Measurements from ENCODE around the gene SNORC. TPM values are rescaled to one million over a fixed set of nuclear protein-coding genes. Genes with fewer than 3 reads are reported as not detected.

The SNORC gene
- total RNA-seq, 1 donor from 2014 or later, result 2.1 TPM

DNA sequence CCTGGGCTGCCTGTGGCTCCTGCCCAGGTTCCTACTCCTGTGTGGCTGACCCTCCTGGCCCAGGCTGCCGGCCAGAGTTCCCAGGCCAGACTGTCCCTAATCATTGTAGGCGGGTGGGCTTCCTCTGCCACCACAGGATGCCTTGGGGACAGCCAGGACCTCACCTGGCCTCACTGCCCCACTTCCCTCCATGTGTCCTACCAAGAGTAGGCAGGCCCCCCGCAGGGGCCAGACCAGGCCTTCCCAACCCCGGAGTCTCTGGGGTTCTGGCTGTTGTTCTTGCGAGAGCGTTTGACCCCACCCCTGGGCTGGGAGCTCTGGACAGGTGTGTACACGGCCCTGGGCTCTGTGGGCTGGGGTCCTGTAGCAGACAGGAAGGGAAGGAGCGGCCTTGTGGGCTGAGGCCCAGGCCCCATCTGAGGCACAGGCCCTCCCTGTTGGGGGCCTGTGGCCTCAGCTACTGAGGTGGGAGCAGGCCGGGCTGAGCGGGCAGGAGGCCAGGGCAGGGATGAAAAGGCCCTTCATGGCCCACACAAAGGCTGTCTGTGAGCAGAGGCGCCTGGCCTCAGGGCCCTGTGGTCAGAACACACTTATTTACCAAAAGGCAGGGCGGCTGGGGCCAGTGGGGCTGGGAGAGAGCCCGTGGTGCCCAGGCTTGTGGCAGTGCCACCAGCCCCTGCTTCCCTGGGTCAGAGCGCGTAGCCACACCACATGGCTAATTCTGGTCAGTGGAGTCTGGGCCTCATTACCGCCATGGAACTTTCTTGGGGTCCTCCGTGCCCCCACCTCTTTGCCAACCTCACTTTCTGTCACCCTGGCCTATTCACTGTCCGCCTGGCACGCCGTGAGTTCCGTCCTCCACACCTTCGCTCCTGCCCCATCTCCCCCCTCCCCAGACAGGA lies 2.0 kb downstream of the SNORC start:
- peaks cover 7% of the 10 kb centered on the region for H3K27me3 Mint-ChIP-seq (ENCODE audit: unreplicated experiment)
- H3K36me3 Mint-ChIP-seq (ENCODE audit: unreplicated experiment), result no peaks in the 10 kb centered on the region
- peaks cover 3% of the 10 kb centered on the region for H3K4me1 Mint-ChIP-seq (ENCODE audit: unreplicated experiment)
- DNase-seq (ENCODE audit: extremely low spot score, unreplicated experiment), result no peak
- H3K27ac Mint-ChIP-seq (ENCODE audit: unreplicated experiment), result no peak overlapping the region
- TF ChIP-seq, protein P1, sequence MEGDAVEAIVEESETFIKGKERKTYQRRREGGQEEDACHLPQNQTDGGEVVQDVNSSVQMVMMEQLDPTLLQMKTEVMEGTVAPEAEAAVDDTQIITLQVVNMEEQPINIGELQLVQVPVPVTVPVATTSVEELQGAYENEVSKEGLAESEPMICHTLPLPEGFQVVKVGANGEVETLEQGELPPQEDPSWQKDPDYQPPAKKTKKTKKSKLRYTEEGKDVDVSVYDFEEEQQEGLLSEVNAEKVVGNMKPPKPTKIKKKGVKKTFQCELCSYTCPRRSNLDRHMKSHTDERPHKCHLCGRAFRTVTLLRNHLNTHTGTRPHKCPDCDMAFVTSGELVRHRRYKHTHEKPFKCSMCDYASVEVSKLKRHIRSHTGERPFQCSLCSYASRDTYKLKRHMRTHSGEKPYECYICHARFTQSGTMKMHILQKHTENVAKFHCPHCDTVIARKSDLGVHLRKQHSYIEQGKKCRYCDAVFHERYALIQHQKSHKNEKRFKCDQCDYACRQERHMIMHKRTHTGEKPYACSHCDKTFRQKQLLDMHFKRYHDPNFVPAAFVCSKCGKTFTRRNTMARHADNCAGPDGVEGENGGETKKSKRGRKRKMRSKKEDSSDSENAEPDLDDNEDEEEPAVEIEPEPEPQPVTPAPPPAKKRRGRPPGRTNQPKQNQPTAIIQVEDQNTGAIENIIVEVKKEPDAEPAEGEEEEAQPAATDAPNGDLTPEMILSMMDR (IDR thresholded peaks at IDR 0.05), result no peak
- no peaks in the 10 kb centered on the region for H3K9me3 Mint-ChIP-seq (ENCODE audit: unreplicated experiment)
- no peak overlapping the region for H3K4me3 Mint-ChIP-seq (ENCODE audit: unreplicated experiment)

DNA sequence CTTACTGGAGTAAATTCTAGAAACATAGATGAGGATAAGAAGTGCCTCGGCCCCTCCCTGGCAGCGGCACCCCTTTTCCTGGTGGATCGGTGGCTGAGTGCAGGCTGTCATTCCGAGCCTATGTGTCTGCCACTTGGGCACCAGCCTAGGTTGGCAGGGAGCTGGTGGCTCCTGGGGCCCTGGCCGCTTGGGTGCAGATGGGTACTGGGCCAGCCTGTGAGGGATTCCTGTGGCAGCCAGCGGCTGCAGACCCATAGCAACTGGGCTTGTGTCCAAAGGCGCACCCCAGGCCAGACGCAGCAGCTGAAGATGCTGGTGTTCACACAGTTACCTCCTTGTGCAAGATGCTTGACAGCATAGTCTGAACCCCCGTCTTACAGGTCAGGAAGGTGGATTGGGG lies 2.8 kb downstream of the SNORC start:
- no peaks in the 10 kb centered on the region for H3K36me3 Mint-ChIP-seq (ENCODE audit: unreplicated experiment)
- H3K27ac Mint-ChIP-seq (ENCODE audit: unreplicated experiment), result no peak overlapping the region
- H3K4me3 Mint-ChIP-seq (ENCODE audit: unreplicated experiment), result no peak overlapping the region
- H3K9me3 Mint-ChIP-seq (ENCODE audit: unreplicated experiment), result no peaks in the 10 kb centered on the region
- TF ChIP-seq, protein P1 (IDR thresholded peaks at IDR 0.05), result no peak
- H3K4me1 Mint-ChIP-seq (ENCODE audit: unreplicated experiment), result peaks cover 4% of the 10 kb centered on the region
- H3K27me3 Mint-ChIP-seq (ENCODE audit: unreplicated experiment), result peaks cover 7% of the 10 kb centered on the region
- DNase-seq (ENCODE audit: extremely low spot score, unreplicated experiment), result no peak

DNA sequence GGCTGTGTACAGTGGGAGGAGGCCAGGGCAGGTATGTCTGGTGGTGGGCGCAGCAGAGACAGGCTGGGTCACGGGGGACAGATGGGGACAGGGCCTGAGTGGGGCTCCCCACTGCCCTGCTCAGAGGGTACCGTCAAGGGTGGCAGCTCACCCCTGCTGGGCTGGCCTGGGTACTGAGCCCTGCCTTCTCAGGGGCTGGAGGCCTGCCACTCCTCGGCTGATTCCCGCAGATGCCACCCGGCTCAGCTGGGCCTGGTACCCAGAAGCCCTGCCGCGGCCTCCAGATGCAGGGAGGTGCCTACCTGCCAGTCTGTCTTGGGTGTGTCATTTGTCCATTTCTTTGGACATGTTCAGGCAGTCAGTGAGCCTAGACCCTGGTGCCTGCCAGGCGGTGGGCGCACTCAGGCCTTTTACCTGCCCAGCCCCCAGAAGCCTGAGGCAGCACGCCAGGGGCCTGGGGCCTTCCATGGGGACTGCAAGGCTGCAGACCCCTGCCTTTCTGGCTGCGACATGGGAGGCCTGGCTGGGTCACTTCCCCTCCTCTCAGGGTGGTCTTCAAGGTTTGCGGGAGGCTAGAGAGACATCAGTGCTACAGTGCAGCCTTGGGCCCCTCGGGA lies 3.3 kb downstream of the SNORC start:
- Mint-ChIP-seq H3K4me3 (ENCODE audit: unreplicated experiment) (no peak overlapping the region), H3K9me3 (ENCODE audit: unreplicated experiment) (no peaks in the 10 kb centered on the region), H3K27ac (ENCODE audit: unreplicated experiment) (no peak overlapping the region), H3K36me3 (ENCODE audit: unreplicated experiment) (no peaks in the 10 kb centered on the region), H3K27me3 (ENCODE audit: unreplicated experiment) (peaks cover 7% of the 10 kb centered on the region), H3K4me1 (ENCODE audit: unreplicated experiment) (peaks cover 4% of the 10 kb centered on the region)
- TF ChIP-seq, protein P1 (IDR thresholded peaks at IDR 0.05), result no peak
- DNase-seq (ENCODE audit: extremely low spot score, unreplicated experiment), result no peak

DNA sequence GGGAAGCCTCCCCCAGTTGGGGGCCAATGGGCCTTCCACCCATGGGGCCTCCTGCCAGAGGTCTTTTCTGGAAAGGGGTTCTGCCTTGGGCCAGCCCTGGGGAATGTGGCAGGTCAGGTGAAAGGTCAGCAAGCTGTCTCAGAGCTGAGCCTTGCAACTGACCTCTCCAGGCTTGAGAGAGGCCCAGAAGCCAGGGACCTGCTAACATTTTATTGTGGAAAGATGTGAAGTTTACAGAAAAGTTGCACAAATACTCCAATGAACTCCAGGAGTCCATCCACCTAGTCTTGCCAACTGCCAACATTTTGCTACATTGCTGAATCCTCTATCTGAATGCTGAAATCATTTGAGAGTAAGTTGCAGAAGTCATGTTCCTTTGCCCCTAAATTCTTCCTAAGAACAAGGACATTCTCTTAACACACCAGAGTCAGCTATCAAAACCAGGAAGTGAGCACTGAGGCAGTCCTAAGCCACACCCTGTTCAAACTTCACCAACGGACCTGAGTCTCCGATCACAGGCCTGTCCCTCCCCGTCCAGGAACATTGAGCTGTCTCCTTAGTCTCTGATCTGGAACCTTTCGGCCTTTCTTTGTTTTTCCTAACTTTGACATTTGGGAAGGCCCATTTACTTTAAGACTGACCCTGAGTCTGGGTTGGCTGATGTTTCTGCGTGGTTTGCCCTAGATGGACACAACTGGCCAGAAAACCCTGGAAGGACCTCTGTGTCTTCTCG lies 4.0 kb downstream of the SNORC start:
- no peaks in the 10 kb centered on the region for H3K9me3 Mint-ChIP-seq (ENCODE audit: unreplicated experiment)
- DNase-seq (ENCODE audit: extremely low spot score, unreplicated experiment), result no peak
- peaks cover 7% of the 10 kb centered on the region for H3K27me3 Mint-ChIP-seq (ENCODE audit: unreplicated experiment)
- TF ChIP-seq, protein P1 (IDR thresholded peaks at IDR 0.05), result no peak
- H3K4me1 Mint-ChIP-seq (ENCODE audit: unreplicated experiment), result peaks cover 4% of the 10 kb centered on the region
- H3K36me3 Mint-ChIP-seq (ENCODE audit: unreplicated experiment), result no peaks in the 10 kb centered on the region
- no peak overlapping the region for H3K4me3 Mint-ChIP-seq (ENCODE audit: unreplicated experiment)
- no peak overlapping the region for H3K27ac Mint-ChIP-seq (ENCODE audit: unreplicated experiment)
